Sigmoid colon (tissue), 7 donors: ENCODE measurements around the gene NID2. TPM values are rescaled to one million over a fixed set of nuclear protein-coding genes. Genes with fewer than 3 reads are reported as not detected.

Experiments used
- DNase-seq: peaks from one replicate; pipeline ENCODE4 v3.0.0-alpha.2; 2019
- H3K27ac ChIP-seq, 4 donors: fragments of 200-600 bp; sonication (generic); one replicate each; pipeline ENCODE4 v1.5.1; 2016 to 2019; ENCODE audit warnings: mild to moderate bottlenecking in 1 of 4
- H3K27me3 ChIP-seq, 3 donors: fragments of 200-600 bp; sonication (generic); one replicate each; pipeline ENCODE4 v1.5.1; 2019; ENCODE audit warnings: mild to moderate bottlenecking in 1 of 3
- H3K36me3 ChIP-seq, 4 donors: fragments of 200-600 bp; sonication (generic); one replicate each; pipeline ENCODE4 v1.5.1; 2016 to 2019
- H3K4me1 ChIP-seq, 4 donors: fragments of 200-600 bp; sonication (generic); one replicate each; pipeline ENCODE4 v1.5.1; 2017 to 2019
- H3K4me3 ChIP-seq, 4 donors: fragments of 200-600 bp; sonication (generic); one replicate each; pipeline ENCODE4 v1.5.1; 2017 to 2019; ENCODE audit warnings: mild to moderate bottlenecking in 2 of 4, moderate library complexity in 1 of 4
- H3K9me3 ChIP-seq, 4 donors: fragments of 200-600 bp in 3 of 4; sonication (generic) in 3 of 4; one replicate each; pipeline versions ENCODE4 v1.5.1 to v1.6.1; 2013 to 2019
- EP300 ChIP-seq, 4 donors: sonication (generic); formaldehyde crosslinking; IDR thresholded peaks; one replicate each; pipeline ENCODE4 v1.6.1; 2017; ENCODE audit warnings: antibody characterized with exemption in 4 of 4
- POLR2A ChIP-seq, 2 donors: fragments of 450-650 bp; IDR thresholded peaks; one replicate each; pipeline ENCODE4 v1.6.1; 2016; ENCODE audit warnings: antibody characterized with exemption in 2 of 2, mild to moderate bottlenecking in 2 of 2, moderate library complexity in 2 of 2
- POLR2AphosphoS5 ChIP-seq, 4 donors: sonication (generic); formaldehyde crosslinking; IDR thresholded peaks; one replicate each; pipeline ENCODE4 v1.6.1; 2017; ENCODE audit warnings: antibody characterized with exemption in 4 of 4
- WGBS, 2 donors: extraction: QIAGEN DNeasy Blood & Tissue Kit; methylation state at CpG; one replicate each; pipeline ENCODE4 v1.1.7; 2013; 5-methylcytosine and 5-hydroxymethylcytosine counted together
- intact Hi-C: fragments of 100-400 bp; cut with DNase I; formaldehyde crosslinking; loops from one replicate; pipeline ENCODE4 v1.15.1; 2023
- polyA plus RNA-seq, 3 donors: library from polyadenylated mRNA; stranded (reverse); fragments of 200-250 nt; gene quantifications; one replicate each; pipeline ENCODE4 v1.2.3, GENCODE V29; 2013
- total RNA-seq, 4 donors: library from RNA; depleted of rRNA; stranded (reverse); fragments of >200 nt; gene quantifications; one replicate each; pipeline ENCODE4 v1.1.0, GENCODE V29; 2016
- TF ChIP-seq, protein P1 (sequence below), 4 experiments: fragments of 450-650 bp in 3 of 4; fragments of 200-600 bp in 1 of 4; IDR thresholded peaks; one replicate each; pipeline ENCODE4 v1.5.1; 2016 to 2019; ENCODE audit warnings: antibody characterized with exemption in 4 of 4, mild to moderate bottlenecking in 3 of 4, moderate library complexity in 2 of 4
- donor health status: healthy with polysubstance abuse.
- donor health status: Bipolar disorder and iron deficiency.
- donor health status: healthy.

The NID2 gene
- total and polyA plus RNA-seq, 7 donors = 0.46 to 52.9 (median 26.4) TPM

DNA sequence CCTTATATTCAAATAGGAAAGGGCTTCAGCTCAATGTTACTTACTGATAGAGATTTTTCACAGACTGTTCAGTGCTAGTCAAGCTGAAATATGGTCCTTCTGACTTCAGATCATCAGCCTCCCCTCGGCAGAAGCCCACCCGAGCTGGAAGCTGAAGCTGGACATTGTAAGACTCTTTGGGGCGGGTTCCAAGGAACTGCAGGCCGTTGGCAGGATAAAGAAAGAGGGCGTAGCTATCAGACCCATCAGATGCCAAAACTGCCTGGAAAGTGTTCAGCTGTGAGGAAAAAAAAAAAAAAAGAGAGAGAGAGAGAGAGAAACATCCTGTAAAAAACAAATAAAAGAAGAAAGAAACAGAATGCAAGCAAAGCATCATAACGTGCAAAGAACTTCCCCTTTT lies 8.8 kb downstream of the NID2 start:
- Histone ChIP-seq H3K4me3 (peak overlapping the region in 1 of 4 donors; percentile 10), H3K9me3 (no peaks in the 10 kb centered on the region), H3K4me1 (peaks cover 0 to 72% (median 61%) of the 10 kb centered on the region in 4 donors), H3K27ac (peak overlapping the region; percentile 62 to 80 (median 74)), H3K36me3 (peaks cover 0 to 4% (median 0%) of the 10 kb centered on the region in 4 donors), H3K27me3 (no peaks in the 10 kb centered on the region)
- intact Hi-C loops = no loop called here
- 26 to 61% methylated on average over 6 of the region's 6 CpGs for WGBS, 2 donors
- DNase-seq = no peak
- TF ChIP-seq POLR2A (IDR thresholded peaks at IDR 0.05) = no peak
- TF ChIP-seq POLR2AphosphoS5 (IDR thresholded peaks at IDR 0.05) = no peak
- TF ChIP-seq EP300 (IDR thresholded peaks at IDR 0.05) = no peak
- TF ChIP-seq, protein P1, sequence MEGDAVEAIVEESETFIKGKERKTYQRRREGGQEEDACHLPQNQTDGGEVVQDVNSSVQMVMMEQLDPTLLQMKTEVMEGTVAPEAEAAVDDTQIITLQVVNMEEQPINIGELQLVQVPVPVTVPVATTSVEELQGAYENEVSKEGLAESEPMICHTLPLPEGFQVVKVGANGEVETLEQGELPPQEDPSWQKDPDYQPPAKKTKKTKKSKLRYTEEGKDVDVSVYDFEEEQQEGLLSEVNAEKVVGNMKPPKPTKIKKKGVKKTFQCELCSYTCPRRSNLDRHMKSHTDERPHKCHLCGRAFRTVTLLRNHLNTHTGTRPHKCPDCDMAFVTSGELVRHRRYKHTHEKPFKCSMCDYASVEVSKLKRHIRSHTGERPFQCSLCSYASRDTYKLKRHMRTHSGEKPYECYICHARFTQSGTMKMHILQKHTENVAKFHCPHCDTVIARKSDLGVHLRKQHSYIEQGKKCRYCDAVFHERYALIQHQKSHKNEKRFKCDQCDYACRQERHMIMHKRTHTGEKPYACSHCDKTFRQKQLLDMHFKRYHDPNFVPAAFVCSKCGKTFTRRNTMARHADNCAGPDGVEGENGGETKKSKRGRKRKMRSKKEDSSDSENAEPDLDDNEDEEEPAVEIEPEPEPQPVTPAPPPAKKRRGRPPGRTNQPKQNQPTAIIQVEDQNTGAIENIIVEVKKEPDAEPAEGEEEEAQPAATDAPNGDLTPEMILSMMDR (IDR thresholded peaks at IDR 0.05) = no peak

DNA sequence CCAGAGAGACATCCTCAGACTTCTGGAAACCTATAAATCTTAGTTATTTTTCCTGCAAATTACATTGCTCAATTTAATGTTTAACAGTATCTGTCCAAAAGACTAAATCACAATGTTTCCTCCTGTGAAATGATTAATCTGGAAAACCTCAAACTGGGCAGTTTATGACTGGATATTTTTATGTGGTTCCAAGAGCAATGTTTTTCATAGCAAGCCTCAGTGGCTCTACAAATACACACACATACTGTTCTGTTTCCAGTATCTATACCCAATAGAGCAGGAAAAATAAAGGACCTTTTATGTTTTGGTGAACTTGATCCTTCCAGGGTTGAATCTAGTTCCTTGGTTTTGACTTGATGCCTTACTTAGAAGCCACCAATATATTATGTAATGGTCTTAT lies 9.2 kb downstream of the NID2 start:
- Histone ChIP-seq H3K9me3 (no peaks in the 10 kb centered on the region), H3K4me3 (peak overlapping the region in 1 of 4 donors; percentile 10), H3K4me1 (peaks cover 0 to 76% (median 61%) of the 10 kb centered on the region in 4 donors), H3K27ac (peak overlapping the region; percentile 62 to 80 (median 74)), H3K27me3 (no peaks in the 10 kb centered on the region), H3K36me3 (peaks cover 0 to 4% (median 0%) of the 10 kb centered on the region in 4 donors)
- intact Hi-C loops = loop anchor here (2.0 kb wide), 1 partner anchor 15 kb away; no protein-coding TSS in a partner anchor
- TF ChIP-seq, protein P1 (IDR thresholded peaks at IDR 0.05) = no peak
- no peak for TF ChIP-seq POLR2A (IDR thresholded peaks at IDR 0.05)
- peak; percentile 67 to 88 (median 82) for TF ChIP-seq POLR2AphosphoS5 (IDR thresholded peaks at IDR 0.05)
- peak in 2 of 4 donors; percentile 35 to 66 for TF ChIP-seq EP300 (IDR thresholded peaks at IDR 0.05)
- no peak for DNase-seq

DNA sequence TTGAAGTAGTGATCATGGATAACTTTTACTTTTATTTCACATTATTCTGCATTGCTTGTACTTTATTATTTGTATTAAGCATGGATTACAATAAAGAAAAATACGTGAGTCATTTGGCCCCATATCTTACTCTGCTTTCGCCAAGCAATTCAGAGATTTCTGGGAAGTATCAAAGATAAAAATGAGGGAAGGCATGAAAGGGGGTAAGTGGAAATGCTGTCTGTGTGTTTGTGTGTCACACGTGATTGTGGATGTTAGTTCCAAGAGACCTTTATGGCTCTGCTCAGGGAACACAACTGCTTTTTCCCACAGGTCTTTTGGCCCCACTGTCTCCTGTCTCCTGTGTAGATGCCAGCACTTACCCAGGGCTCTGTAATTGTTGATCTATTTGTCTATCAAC lies 10.5 kb downstream of the NID2 start:
- no peaks in the 10 kb centered on the region for H3K27me3 ChIP-seq
- TF ChIP-seq POLR2A (IDR thresholded peaks at IDR 0.05) = no peak
- no peak for TF ChIP-seq EP300 (IDR thresholded peaks at IDR 0.05)
- TF ChIP-seq, protein P1 (IDR thresholded peaks at IDR 0.05) = no peak
- peak; percentile 15 to 65 (median 60) for TF ChIP-seq POLR2AphosphoS5 (IDR thresholded peaks at IDR 0.05)
- H3K4me3 ChIP-seq = no peak overlapping the region
- H3K27ac ChIP-seq = peak overlapping the region; percentile 62 to 80 (median 74)
- H3K4me1 ChIP-seq = peaks cover 0 to 79% (median 65%) of the 10 kb centered on the region in 4 donors
- WGBS, 2 donors = 85 to 86% methylated on average over 3 of the region's 3 CpGs
- peaks cover 0 to 13% (median 0%) of the 10 kb centered on the region in 4 donors for H3K36me3 ChIP-seq
- no peak for DNase-seq
- H3K9me3 ChIP-seq = no peaks in the 10 kb centered on the region
- intact Hi-C loops = loop anchor here (2.0 kb wide), 1 partner anchor 14 kb away; no protein-coding TSS in a partner anchor

DNA sequence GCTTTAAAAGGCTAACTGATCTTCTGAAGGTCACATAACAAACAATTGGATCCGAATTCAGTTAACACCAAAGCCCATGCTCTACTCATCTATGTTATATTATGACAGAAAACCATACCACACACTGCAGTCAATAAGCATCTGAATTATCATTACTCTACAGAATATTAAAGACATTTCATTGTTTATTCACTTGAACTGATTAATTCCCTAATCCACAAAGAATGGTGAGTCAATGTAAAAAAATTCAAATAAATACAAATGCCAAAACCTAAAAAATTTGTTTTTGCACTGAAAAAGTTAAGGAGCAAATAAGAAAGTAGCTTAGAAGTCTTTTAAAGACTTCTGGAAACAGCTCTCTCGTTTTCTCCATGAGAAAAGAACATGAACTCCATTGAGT lies 13.7 kb downstream of the NID2 start:
- TF ChIP-seq POLR2AphosphoS5 (IDR thresholded peaks at IDR 0.05) (no peak), EP300 (IDR thresholded peaks at IDR 0.05) (no peak), POLR2A (IDR thresholded peaks at IDR 0.05) (no peak)
- TF ChIP-seq, protein P1 (IDR thresholded peaks at IDR 0.05) = no peak
- Histone ChIP-seq H3K4me1 (peaks cover 0 to 79% (median 64%) of the 10 kb centered on the region in 4 donors), H3K36me3 (peaks cover 0 to 13% (median 0%) of the 10 kb centered on the region in 4 donors), H3K27me3 (no peaks in the 10 kb centered on the region), H3K4me3 (no peak overlapping the region), H3K27ac (peak overlapping the region in 1 of 4 donors; percentile 85), H3K9me3 (no peaks in the 10 kb centered on the region)
- DNase-seq = no peak
- 78 to 83% methylated on average over 2 of the region's 2 CpGs for WGBS, 2 donors
- intact Hi-C loops = no loop called here

DNA sequence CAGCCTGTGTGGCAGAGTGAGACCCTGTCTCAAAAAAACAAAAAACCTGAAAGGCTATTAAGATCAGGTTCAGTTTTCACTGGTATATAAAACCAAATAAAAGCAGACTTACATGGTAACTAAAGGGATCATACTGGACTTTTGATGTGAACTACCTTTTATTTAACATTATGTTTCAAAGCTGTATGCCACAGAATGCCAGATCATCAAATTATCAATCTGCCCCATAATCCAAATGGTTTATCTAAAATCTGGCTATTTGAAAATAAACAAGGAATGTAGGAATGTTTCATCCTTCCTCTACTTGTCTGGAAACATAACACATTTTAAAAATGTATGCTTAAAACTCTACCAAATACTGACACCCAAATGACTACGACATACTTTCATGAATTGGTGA lies 14.2 kb downstream of the NID2 start:
- WGBS, 2 donors = 0 to 99% methylated on average over 1 of the region's 1 CpG

More for the DNA sequence above, 14.2 kb downstream of the NID2 start:
- no peak for TF ChIP-seq EP300 (IDR thresholded peaks at IDR 0.05)
- no peak for TF ChIP-seq POLR2A (IDR thresholded peaks at IDR 0.05)
- TF ChIP-seq POLR2AphosphoS5 (IDR thresholded peaks at IDR 0.05) = no peak
- TF ChIP-seq, protein P1 (IDR thresholded peaks at IDR 0.05) = no peak
- no peaks in the 10 kb centered on the region for H3K27me3 ChIP-seq
- intact Hi-C loops = no loop called here
- H3K4me3 ChIP-seq = no peak overlapping the region
- H3K9me3 ChIP-seq = no peaks in the 10 kb centered on the region
- peak overlapping the region in 3 of 4 donors; percentile 75 to 85 (median 75) for H3K27ac ChIP-seq
- H3K36me3 ChIP-seq = peaks cover 0 to 13% (median 0%) of the 10 kb centered on the region in 4 donors
- no peak for DNase-seq
- H3K4me1 ChIP-seq = peaks cover 0 to 79% (median 64%) of the 10 kb centered on the region in 4 donors
